ENCODE data around the gene RAB36.

RAB36 gene

DNA sequence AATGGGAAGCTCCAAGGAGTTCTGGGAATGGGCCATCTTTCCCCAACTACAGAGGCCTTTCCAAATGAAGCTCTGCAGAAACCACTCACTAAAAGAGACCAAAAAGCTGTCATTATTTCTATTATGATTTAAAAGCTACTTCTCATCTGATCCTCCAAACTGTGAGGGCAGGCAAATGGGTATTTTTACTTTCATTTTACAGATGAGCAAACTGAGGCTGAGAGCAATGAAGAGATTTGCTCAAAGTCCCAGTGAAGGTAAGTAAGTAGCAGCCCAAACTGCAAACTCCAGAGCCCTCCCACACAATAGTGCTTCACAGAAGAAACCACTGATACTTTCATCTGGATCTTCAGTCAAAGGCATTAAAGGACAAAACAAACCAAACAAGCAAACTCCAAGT is 4.9 kb upstream of the RAB36 start:
- DNase-seq, result no peak

DNA sequence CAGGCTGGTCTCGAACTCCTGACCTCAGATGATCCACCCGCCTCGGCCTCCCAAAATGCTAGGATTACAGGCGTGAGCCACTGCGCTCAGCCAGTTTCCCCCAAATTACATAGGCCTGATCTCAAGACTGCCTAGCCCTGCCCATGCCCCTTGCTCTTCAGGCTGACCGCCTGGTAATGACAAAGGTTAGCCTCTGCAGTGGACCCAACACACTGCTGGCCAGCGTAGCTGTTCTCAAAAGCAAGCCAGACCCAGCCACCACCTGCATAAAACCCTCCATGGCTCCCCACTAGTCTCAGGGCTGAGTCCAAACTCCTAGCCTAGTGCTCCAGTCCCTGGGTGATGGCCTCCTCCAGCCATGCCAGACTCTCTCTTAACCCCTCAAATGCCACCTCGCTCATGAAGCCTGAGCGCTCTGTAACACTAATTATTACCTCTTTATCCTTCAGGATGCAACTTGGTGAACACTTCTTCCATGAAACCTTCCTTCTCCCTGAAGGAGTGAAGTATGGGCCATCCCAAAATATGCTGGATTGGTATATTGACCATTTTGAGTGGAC is 2.7 kb upstream of the RAB36 start:
- no peak for DNase-seq

DNA sequence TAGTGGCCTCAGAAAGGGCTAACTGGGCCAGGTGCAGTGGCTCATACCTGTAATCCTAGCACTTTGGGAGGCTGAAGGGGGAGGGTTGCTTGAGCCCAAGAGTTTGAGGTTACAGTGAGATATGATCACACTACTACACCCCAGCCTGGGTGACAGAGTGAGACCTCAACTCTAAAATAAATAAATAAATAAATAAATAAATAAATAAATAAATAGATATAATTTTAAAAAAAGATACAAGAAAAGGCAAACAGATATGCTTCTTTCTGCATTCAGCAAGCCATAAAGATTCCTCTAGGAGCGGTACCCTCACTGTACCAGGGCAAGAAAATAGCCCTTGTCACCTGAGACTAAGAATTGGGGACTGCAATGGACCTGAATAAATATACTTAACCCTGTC is 2.2 kb upstream of the RAB36 start:
- DNase-seq, result no peak

DNA sequence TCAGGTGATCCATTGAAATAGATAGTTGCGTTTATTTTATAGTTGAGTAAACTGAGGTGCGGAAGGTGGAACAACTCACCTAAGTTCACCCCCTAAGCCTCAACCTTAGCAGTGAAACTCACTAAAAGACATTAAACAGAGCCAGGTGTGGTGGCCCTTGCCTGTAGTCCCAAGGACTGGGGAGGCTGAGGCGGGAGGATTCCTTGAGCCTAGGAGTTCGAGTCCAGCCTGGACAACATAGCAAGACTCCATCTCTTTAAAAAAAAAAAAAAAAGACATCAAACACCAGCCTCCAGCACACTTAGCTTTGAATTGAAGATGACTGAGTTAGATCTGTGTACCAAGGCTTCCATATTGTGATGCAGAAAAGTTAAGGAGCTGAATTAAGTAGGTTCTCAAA is 845 bp upstream of the RAB36 start:
- DNase-seq, result no peak

DNA sequence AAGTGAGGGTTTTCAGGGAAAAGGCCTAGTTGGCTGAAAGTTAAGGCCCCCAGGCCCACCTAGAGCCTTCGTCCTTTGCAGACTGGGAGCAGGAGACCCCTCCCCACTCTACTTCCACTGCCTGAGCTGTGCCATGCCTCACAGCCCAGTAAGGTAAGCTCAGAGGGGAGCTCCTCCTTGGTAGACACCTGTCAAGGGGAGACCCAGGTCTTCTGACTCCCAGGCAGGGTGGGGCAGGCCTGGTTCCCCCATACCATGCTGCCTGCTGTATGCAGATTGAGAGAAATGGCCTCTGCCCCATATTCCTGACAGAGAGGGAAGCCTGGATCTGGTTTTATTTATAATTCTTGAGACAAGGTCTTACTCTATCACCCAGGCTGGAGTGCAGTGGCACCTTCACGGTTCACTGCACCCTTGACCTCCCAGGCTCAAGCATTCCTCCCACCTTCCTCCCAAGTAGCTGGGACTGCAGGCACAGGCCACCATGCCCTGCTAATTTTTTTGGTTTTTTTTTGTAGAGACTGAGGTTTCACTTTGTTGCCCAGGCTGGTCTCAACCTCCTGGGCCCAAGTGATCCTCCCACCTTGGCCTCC is 697 bp downstream of the RAB36 start:
- DNase-seq, result no peak

DNA sequence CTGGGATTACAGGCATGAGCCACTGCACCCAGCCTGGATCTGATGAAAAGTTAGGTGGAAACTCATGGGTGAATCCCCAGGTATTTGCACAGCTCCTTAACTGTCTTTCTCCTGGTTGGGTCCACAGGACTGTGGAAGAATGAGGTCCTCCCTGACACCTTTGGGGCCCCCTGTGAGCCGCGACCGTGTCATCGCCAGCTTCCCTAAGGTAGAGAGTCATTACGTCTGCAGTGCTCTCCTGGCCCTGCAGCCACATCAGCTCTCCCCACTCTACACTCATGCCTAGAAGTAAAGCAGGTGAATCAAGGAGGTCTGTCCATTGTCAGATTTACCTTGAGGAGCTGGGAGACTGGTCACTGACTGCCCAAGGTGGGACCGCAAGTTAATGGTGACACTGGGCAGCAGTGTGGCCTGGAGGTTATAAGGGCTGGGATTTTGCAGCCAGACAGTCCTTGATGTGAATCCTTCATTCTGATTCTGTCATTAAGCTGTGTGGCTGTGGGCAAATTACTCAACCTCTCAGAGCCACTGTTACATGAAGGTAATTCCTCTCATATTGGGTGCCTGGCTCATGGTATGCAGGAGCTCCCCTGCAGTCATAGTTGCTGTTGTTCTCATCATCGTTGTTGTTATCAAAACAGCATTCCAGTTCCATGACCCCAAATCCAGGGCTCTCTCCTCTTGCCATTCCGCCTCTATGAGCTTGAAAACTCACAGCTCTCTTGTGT is 1.4 kb downstream of the RAB36 start:
- DNase-seq, result no peak

DNA sequence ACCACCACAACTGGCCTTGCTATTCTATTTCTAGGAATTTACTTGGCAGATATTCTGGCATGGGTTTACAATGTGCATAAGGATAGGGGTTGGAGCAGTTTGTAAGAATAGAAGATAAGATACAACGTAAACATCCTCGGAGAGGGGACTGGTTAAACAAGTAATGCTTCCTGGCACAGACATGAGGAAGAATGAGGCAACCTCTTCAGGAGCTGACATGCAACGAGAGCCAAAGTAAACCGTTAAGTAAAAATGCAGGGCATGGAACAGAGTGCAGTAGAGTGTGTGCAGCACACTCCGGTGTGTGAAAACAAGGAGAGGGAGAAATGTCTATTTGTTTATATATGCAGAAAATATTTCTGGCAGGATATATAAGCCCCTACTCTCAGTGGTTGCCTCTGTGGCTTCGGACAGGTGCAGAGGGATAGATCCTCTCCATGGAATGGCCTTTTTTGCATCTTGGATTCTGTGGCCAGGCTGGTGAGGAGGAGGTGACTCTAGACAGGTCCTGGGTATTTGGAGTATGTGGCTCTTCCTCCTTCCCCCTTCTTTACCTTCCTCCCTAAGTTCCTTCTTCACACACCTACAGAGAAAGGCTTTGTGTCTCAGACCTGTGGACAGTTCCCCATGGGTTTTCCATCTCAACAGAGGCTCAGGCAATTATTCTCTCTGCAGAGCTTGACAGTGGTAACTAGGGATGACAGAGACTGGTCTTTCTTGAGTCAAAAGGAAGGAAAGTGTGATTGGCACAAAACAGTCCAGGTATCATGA is 2.5 kb downstream of the RAB36 start:
- DNase-seq, result no peak

DNA sequence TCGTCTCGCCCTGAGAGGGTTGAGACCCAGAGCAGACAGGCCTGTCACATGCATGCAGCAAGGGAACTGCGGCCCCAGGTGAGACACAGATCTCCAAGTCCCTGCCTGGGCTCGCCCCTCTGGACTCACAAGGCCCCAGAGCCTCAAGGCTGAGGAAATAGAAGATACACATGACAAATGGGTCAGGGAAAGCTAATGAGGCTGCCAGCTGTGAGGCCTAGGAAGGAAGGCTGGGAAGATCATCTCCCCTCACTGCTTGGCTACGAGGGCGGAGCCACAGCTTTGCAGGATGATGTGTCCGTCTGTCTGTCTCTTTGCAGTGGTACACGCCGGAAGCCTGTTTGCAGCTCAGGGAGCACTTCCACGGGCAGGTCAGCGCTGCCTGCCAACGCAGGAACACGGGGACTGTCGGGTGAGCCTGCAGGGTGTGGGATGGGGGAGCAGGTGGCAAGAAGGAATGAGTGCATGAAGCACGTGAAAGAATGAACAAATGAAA is 4.5 kb downstream of the RAB36 start:
- DNase-seq, result no peak

DNA sequence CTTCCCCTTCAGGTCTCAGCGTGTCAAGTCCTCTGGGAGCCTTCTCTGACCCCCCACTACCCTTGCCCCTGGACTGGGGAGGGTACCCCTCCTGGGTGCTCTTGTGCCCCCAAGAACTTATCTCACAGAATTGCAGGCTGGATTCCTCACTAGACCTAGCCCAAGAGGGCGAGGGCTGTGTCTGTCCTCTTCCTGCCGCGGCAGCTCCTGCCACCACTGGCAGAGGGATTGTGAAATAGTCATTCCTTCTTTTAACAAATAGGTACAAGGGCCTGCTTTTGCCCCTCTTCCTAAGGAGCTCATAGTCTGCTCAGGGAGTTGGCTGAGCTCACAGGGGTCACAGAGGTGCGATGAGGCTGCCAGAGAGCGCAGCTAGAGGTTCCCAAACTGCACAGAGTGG is 5.5 kb downstream of the RAB36 start:
- DNase-seq, result no peak

DNA sequence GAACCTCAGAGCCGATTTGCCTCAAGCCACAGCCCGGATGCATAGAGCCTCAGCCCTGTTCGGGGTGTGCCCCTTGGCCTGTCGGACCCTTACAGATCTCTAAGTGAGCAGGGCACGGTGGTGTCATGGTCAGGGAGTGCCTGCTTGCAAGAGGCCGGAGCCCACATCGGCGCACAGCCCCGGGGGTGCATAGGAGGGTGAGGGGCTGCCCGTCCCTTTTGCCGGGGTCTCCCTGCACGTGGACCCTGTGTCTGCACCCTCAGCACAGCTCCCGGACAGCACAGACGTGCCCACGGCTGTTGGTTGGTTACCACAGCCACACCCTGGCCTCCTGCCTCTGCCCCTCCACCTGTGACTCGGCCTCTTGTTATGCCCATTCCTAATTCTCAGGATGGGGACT is 6.5 kb downstream of the RAB36 start:
- no peak for DNase-seq

DNA sequence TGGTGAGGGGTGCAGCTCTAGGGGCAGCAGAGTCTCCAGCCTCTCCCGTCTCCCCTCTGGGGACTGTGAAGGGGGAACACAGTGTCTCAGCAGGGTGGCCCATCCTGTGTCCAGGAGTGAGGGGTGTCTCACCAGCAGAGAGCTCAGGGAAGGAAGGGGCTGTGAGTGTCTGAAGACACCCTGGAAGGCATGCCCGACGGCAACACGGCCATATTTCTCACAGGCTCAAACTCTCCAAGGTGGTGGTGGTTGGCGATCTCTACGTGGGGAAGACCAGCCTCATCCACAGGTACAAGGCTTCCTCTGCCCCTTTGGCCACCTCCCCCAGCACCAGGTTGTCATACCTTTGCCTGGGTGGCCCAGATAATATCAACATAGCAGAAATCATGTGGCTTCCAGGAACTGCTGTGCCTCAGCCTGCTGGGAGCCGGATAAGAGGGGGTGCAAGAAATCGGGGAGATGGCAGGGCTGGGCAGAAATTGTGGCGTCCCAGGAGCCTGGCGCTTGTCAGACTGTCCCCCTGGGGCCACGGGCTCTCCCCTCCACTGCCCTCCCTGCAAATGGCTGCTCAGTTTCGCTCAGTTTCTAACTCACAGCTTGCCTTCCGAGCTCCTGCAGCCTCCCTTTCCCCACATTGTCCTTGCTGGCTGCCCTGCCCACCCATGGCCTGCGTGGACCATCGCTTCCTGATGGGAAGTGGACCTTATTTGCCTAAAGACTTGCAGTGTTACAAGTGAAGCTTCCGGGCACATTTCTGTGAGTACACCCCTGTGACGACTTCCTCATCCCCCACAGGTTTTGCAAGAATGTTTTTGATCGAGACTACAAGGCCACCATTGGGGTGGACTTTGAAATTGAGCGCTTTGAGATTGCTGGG is 7.2 kb downstream of the RAB36 start:
- DNase-seq, result no peak

DNA sequence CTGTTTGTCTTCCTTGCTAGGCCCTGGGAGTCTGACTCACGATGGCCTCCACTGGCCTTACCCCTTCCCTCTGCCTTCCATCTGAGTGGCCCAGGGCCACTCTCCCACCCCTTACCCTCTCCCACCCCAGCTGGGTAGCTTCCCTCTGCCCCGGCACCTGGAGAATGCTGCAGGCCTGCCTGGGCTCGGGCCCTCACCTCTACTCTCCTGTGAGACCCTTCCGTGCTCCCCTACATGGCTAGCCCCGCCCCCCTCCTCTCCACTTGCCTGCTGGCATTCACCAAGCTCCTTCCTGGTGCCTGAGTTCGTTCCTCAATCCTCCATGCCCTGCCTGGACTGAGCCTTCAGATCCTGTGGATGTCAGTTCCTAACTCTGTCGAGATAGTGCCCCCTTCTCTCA is 8.7 kb downstream of the RAB36 start:
- DNase-seq, result no peak

DNA sequence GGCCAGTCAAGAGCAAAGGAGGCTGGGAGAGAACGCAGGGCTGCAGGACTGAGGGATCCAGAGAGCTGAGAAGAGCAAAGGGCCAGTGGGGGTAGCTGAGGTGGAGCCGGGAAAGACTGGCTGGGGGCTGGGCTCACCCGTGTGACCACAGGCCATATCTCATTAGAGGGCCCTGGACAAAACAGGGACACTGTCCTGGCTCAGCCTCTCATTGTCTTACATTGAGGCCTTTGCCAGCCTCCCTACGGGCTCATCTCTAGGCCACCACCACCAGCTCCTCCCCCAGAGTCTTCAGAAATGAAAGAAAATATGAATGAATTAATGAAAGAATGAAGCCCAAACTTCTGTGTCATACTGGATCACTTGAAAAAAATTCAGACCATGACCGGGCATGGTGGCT is 9.2 kb downstream of the RAB36 start:
- no peak for DNase-seq

DNA sequence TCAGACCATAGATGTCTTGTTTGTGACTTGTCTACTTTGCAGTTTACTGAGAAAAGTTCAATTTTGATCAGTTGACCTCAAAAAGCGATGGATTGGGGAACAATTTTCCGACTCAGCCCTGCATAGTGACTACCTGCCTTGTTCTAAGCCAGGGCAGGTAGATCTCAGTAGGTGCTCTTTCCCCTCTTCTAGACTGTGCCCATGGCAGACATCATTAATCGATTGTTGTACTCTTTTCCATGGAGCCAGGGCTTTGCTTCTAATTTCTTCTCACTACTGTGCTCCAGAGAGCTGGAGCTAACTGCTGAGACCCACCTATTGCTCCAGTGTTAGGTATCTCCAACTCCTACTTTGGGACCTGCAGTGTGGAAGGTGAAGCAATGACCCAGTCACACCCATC is 9.9 kb downstream of the RAB36 start:
- DNase-seq, result no peak

DNA sequence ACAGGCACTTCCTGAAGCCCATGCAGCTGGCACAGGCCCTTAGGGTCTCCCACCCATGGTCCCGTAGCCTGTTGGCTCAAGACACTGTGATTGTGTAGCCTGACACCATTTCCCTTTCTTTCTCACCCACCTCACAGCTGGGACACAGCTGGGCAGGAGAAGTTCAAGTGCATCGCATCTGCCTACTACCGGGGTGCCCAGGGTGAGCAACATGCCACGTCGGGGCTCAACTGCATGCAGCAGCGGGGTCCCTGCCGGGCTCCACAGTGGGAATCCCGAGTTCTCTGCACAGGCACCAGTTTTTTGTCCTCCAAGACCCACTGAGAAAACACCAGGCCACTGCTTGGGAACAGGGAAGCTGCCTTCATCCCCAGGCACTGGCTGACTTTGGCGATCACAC is 10.6 kb downstream of the RAB36 start:
- no peak for DNase-seq

DNA sequence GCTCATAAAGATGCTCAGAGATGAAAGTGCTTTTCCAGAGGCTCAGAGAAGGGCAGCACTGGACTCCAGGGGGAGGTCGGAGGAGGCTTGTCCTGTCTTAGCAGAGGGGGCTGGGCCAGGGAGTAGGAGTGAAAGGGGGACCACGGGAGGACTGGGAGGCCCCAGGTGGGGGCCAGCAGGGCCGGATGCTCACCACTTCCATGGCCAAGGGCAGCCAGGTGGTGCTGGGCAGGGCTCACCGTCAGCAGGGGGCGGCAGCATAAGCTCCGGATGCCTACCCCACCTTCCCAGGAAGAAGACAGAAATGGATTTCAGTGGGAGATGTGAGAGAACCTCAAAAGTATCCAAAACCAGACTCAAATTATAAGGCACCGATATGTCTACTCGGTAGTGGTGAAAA is 11.0 kb downstream of the RAB36 start:
- DNase-seq, result no peak

DNA sequence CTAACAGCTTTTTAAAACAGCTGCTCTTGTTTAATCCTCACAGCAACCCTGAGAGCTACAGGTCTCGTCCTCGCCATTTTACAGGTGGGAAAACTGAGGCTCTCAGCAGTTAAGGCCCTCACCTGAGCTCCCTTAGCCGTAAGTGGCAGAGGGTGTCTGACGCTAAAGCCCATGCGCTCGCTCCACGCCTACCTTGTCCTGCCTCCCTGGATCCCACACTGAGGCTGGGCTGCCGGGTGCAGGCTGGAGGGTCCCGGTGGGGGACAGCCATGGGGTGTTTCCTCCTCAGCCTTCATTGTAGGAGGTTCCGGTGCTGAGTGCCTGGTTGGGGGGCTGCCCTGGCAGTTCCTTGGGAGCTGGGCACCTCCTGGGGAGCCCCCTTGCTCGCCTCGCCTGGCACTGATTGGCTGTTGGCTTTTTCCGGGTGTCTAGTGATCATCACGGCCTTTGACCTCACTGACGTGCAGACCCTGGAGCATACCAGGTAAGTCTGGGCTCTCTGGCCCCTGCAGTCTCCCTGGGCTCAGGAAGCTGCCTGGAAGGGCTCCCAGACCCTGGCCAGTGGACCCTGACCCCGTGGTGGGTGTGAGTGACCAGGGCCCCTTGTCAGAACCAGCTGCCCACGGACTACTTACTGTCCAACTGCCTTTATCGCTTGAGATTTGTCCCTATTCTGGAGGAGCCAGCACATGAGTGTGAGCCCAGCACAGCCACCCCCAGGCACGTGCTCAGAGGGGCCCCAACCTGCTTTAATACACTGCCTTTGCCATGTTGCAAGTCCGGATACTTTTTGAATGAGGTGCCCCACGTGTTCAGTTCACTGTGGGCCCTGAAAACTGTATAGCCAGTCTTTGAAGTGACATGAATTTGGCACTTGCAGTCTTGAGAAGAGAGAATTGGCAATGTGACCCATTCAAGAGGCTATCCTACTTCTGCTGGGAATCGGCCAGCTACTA is 12.6 kb downstream of the RAB36 start:
- no peak for DNase-seq

DNA sequence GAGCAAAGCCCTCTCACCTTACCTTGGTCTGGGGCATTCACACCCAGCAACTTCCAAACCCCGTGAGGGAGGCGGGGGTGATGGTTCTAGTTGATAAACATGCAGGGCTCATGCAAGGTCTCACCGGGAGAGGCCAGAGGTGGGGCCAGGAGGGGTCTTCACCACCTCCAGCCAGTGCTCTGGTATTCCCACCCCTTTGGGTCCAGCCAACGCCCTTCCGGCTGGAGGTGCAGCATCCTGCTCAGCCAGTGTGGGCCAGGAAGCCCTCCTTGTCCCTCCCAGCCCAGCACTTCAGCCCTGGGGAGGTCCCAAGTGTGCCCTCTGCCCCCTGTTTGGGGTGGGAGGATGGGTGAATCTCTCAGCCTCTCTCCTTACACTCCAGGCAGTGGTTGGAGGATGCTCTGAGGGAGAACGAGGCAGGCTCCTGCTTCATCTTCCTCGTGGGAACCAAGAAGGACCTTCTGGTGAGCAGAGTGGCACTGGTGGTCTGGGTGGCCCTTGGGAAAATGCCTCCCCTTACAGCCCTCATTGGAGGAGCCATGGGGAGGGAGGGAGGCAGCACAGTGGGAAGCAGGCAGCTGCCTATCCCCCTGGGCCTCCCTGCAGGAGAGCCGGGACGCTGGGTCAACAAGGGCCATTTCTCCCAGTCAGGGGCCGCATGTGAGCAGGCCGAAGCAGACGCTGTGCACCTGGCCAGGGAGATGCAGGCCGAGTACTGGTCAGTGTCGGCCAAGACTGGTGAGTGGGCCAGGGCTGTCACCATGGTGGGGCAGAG is 13.4 kb downstream of the RAB36 start:
- peak; percentile 38 for DNase-seq

DNA sequence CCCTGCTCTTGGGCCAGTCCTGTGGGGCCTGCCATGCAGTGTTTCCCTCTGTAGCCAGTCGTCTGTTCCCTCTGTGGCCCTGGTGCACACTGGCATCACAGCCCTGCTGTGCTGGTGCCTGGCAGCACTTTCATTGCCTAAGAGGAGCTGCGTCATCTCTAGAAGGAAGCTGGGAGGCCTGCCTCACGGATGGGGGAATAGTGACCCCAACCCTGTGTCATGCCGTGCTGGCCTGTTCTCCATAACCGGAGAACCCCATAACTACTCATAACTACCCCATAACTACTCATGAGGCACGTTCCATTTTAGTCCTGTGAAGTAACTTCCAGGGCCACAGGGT is 14.0 kb downstream of the RAB36 start:
- DNase-seq, result no peak

DNA sequence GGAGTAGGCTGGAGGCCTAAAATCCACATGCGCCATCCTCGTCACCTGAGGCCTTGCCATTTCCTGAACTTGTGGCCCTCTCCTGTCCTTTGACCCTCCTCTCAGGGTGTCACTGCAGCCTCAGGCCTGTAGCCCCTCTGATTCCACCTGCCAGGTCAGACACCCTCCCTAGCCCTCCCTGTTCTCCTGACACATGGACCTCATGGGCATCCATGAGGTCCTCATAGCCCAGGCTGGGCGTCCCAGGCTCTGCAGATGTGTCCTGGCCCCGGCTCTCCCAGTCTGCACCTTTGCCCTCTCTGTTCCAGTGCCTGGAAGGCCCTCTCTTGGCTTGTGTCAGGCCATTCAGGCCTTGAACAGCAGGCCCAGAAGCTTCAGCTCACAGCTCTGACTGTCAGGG is 15.8 kb downstream of the RAB36 start:
- no peak for DNase-seq

DNA sequence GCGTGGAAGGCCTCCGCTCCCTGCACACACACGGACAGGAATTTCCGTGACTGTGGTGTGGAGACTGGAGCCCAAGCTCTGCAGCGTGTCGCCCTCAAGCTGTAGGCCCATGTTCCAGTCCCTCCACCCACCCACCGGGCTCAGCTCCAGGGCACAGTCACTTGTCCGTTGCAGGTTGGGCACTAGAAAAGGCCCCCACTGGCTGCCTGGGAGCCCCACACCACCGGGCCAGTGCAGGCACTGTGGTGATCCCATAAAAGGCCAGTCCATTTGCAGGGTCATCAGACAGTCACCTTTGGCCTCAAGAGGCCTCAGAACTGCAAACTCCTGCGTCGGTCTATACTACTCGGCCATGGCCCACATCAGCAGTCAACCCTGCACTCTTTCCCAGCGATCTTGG is 16.3 kb downstream of the RAB36 start:
- no peak for DNase-seq

Data from COR-L47 (cell line).